Measurements from ENCODE around the gene ZFAND3.

ZFAND3 gene

DNA sequence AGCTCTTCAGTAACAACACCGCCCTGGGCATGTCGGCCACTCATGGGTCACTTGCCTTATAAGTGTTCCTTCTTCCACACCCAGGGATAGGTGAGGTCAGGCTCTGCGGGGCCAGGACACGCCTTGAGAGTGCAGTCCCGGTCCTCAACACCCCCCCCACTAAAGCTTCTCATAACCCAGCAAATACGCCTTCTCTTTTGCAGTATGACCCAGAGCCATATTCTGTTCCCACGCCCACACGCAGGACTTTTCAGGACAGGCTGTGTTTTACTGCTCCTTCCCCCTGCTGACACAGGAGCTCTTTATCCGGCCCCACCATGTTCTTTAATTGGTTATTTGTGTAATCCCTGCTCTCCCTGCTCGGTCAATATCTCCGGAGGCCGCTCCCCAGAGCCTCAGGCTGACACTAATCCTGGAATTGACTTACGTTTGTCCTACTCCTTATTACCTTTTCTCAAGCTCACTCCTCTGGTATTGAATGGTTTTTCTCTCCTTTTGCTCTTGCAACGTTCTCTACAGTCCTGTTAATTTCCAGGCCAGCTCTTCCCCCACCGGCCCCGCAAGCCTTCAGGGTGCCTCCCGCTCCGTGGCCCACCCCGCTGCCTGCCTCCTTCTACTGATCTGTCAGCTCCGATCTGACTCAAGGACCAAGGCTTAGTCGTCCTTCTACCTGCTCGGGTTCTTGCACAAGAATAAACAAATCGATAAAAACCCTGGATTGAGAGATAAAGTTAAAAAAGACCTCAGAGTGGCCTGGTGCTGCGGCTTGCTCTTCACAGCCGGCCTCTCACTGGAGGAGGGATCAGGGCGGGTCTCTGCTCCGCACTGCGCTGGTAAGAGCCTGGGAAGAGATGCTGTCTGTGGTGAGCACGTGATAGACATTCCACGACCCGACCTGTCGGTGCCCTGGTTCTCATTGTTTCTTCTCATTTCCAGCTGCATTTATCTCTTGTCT is 357.5 kb downstream of the ZFAND3 start:
- DNase-seq: no peak

DNA sequence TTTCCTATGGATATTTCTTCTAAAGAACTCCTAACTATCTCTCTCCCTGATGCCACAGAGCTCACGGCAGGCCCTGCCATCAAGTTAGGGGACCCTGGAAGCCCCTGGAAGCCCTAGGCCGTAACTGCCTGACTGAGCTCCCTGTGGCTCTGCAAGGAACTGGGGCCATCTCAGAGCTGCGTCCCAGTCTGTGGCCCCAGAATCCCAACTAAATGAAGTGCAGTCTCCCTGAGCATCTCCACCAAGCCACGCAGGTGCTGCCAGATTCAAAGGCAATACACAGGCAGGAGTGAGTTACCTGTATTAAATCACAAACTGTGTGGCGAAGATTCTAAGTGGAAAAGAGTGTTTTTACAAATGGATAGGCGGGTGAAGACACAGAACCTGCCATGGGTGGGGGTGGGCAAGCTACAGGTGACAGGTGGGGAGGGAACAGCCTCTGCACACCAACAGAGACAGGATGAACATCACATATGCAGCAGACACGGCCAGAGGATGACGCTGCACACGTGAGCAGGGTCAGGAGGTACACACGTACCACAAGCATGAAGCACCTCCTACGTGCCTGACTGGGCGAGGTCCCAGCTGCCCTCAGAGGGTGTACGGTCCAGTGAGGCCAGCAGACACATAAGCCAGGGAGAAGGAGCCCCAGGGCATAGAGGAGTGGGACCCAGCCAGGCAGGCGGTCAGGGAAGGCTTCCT is 358.5 kb downstream of the ZFAND3 start:
- DNase-seq: no peak

GRCh38 chr6:38178584-38178886 is 359.0 kb downstream of the ZFAND3 start:
- DNase-seq: no peak

DNA sequence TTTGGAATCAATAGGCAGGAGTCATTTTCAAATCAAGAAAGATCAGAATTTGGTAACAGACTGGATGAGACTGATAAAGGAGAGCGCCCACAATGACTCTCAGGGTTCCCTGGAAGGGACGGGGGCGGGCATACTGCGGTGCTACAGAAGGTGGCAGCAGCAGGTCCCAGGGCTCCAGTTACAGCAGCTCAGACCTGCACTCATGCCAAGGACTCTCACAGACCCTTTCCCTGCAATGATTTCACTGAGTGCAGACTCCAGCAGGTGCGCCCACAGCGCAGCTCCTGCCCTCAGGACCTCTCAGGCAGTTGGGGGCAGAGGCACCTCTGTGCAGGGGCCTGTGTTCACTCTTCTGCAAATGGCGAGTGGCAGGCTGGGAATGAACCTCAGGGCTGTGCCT is 359.8 kb downstream of the ZFAND3 start:
- no peak for DNase-seq

DNA sequence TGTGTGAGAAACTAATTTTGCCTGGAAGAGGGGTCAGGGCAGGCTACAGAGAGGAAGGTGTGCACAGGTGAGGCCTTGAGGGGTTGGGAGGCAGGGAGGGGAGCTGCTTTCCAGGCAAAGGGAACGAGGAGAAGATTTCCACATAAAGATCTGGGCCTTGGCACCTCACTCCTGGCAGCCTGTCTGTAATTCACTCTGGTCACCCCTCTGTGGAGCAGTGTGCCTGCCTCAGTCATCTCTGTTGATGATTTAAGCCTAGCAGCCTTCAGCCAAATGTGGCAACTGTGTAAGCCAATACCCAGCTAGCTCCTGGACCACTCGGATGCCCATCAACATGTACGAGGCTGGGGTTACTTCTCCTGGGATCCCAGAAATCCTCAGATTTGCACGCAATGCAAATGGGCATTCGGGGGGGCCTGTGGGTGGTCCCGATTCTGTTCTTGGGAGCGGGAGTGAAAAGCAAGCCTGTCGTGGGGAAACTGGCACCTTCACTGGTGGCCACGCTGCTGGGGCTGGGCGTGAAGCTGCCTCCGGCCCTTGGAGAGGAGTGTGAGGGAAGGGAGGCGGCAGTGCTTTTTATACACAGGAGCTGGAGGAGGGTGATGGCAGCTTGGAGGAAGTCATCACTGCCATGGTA is 360.4 kb downstream of the ZFAND3 start:
- DNase-seq: no peak

- DNase-seq: no peak
These were observed 361.1 kb downstream of the ZFAND3 start for GRCh38 chr6:38180586-38180985.

DNA sequence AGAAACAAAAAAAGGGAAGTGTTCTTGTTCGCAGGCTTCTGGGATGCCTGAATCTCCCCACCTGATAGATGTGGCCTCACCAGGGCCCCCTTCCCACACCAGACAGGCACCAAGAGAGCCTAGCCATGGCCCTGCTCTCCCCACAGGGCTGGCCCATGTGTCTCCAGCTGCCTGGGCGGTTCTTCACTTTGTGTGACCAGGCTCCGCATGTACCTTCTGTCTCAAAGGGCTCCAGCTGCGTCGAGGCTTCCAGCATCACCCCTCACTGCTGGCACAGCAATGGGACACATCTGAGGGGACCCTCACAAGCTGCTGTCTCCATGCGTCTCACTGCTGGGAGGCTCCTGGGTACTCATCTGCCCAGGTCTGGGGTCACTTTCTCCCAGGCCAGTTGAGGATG is 362.9 kb downstream of the ZFAND3 start:
- no peak for DNase-seq

DNA sequence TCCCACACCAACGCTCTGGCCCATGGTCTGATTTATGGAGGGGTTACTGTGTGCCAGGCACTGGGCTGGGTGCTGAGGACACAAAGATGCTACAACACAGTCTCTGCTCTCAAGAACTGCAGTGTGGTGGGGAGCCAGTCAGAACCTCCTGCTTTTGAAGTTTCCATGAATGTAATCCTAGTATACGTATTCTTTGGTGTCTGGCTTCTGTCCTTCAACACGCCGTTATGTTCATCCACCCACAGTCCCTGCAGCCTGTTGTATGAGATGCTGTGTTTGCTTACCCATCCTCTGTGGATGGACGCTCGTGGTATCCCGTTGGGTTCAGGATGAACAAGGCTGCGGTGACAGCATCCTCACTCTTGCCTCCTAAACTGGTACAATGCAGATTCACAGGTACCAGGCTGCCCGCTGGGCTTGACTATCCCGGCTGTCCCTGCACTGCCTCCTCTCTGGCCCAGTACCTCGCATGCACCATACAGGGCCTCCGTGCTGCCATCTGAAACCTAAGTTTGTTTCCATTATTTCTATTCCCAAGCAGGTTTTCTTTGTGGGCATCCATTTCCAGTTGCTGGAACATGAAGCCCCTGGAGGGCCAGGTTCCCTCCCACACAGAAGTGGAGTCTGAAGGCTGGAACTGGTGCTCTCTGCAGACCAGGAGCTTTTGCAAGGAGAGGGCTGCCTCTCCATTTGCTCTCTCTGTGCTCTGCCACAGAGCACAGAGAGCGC is 364.5 kb downstream of the ZFAND3 start:
- no peak for DNase-seq

GRCh38 chr6:38184585-38185080 is 365.1 kb downstream of the ZFAND3 start:
- no peak for DNase-seq

GRCh38 chr6:38185244-38185643 is 365.7 kb downstream of the ZFAND3 start:
- no peak for DNase-seq

- DNase-seq: no peak
These were observed 366.2 kb downstream of the ZFAND3 start for GRCh38 chr6:38185752-38186151.

DNA sequence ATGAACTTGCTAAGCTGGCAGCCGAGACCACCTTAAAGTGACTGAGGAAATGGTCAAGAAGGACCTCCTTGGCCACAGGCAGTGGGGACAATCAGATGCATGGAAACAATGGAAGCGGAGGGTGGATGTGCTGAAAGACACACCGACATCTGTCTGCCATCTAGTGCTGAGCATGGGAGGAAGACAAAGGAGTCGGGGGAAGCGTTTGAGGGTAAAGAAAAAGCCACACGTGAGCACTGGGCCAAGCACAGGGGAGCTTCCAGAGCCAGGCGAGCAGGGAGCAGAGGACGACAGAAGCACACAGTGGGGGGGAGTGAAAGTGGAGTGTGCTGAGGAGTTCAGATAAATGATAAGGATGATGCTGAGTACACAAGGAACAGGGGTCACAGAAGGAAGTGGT is 367.8 kb downstream of the ZFAND3 start:
- no peak for DNase-seq

- DNase-seq: no peak
These were observed 368.5 kb downstream of the ZFAND3 start for GRCh38 chr6:38187811-38188590.

- DNase-seq: no peak
These were observed 369.3 kb downstream of the ZFAND3 start for GRCh38 chr6:38188677-38189335.

DNA sequence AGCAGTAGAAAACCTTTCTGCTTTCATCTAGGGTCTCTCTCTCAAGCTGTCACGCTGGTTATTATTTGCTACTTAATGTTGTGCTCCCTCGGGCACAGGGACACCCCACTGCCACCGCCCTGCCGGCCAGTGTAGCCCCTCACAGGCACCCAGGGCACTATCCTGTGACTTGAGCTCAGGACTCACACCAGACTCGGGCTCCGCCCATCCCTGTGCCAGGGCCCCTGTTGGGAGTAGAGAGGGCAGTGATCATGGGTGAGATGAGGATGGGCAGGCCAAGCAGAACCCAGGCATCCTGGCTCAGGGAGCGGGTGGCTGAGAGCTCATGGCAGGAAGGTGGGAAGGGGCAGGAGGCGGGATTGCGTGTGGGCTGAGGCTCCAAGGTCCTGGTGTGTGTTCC is 371.9 kb downstream of the ZFAND3 start:
- no peak for DNase-seq

DNA sequence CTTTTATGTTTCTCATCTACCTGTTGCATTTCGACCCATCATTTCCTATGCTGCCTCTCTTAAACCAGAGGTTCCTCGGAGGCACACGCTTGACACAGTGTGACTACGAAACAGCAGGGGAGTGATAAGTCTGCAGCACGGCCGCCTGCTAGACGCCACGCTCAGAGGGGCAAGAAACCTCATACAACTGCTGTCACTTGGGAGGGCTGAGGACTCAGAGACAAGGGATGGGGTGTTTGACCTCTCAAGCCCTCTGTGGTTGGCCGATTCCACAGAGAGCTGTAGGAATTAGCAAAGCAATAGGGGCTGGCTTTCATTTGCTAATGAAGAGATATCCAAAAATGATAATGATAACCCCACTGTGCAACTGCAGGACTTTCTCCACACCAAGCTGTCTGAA is 372.5 kb downstream of the ZFAND3 start:
- DNase-seq: no peak

- no peak for DNase-seq
These were observed 373.0 kb downstream of the ZFAND3 start for GRCh38 chr6:38192487-38192886.

DNA sequence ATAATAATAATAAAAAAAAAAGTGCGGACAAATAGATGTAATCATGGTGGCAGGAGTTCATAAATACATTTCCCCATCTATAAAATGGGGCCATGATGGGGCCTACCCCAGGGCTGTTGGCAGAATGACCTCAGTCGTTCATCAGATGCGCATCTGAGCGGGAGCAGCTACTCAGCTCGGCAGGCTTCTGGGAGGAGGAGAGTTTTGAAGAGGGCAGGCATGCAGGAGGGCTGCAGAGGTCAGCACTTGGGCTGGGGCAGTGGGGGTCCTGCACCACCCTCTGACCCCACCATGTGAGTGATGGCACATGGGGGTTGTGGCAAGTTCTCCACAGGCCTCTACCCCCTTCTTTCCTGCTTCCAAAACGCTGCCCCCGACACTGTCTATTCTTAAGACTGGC is 373.5 kb downstream of the ZFAND3 start:
- DNase-seq: no peak

GRCh38 chr6:38193481-38194281 is 374.2 kb downstream of the ZFAND3 start:
- DNase-seq: no peak

DNA sequence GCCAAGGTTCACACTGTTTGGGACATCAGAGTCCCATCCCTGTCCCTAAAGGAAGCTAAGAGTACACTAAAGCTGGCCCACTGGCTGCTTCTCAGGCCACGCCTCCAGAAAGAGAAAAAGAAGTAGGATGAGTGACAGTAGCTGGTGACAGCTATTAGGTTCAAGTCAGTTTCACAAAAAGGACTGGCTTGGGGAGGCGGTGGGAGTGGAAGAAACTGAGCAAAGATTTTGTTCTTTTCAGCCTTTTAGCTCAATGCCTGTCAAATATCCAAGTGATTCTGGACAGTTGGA is 374.7 kb downstream of the ZFAND3 start:
- DNase-seq: no peak

- no peak for DNase-seq
These were observed 375.1 kb downstream of the ZFAND3 start for GRCh38 chr6:38194589-38194988.

Measured in activated T-cell treated with anti-CD3 and anti-CD28 coated beads for 4 hours (primary cell).